Measurements from ENCODE around the gene CFAP61.

GRCh38 chr20:20070871-20071726, 18.8 kb downstream of the CFAP61 start:
- no peak for TF ChIP-seq CTCF (IDR thresholded peaks at IDR 0.05 in 2 of 3, conservative IDR thresholded peaks at IDR 0.05 in 1 of 3; ENCODE audit: insufficient read depth in 2 of 3, low read depth in 1 of 3, low read length in 3 of 3)
- TF ChIP-seq MEIS2 (IDR thresholded peaks at IDR 0.05; ENCODE audit: partially characterized antibody): no peak
- TF ChIP-seq ZKSCAN1 (IDR thresholded peaks at IDR 0.05; ENCODE audit: low read depth, low read length): no peak
- no peak for TF ChIP-seq JUN (IDR thresholded peaks at IDR 0.05; ENCODE audit: borderline replicate concordance, low read depth, low read length)
- TF ChIP-seq JUN (CRISPR knock-in tag; IDR thresholded peaks at IDR 0.05; ENCODE audit: borderline replicate concordance): no peak
- TF ChIP-seq ZBTB33 (CRISPR knock-in tag; IDR thresholded peaks at IDR 0.05): no peak
- TF ChIP-seq CHD4 (IDR thresholded peaks at IDR 0.05; ENCODE audit: insufficient read depth, insufficient replicate concordance, low read depth, low read length, poor library complexity, severe bottlenecking): no peak
- no peak for TF ChIP-seq U2AF1 (optimal IDR thresholded peaks at IDR 0.05; ENCODE audit: low read depth, low read length)
- TF ChIP-seq JUNB (CRISPR knock-in tag; conservative IDR thresholded peaks at IDR 0.05): no peak
